ENCODE results near the gene NDN.
A peak's percentile ranks its signal among the peaks of the same experiment; 100 is the strongest.
"Not testable (repeated sequence)": the region's sequence is repeated elsewhere in the genome, so short reads cannot be mapped to it uniquely, and the experiment has no call there.

The NDN gene, protein sequence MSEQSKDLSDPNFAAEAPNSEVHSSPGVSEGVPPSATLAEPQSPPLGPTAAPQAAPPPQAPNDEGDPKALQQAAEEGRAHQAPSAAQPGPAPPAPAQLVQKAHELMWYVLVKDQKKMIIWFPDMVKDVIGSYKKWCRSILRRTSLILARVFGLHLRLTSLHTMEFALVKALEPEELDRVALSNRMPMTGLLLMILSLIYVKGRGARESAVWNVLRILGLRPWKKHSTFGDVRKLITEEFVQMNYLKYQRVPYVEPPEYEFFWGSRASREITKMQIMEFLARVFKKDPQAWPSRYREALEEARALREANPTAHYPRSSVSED

DNA sequence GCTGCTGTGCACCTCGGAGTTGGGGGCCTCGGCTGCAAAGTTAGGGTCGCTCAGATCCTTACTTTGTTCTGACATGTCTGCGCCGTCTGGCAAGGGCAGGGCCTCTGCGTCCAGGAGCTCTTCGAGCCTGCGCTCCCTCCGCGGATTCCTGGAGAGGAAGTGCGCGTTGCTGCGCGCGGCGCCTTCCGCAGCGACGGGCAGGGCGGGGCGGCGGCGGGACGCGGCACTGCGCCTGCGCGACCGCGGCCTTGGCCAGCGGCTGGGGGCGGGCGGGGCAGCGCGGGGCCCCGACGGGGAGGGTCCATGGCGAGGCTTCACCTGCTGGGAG is at the start of gene NDN:
Gene NDN, minus strand, starts transcription at position 163 of the 328 bp plus-strand sequence. Its CDS starts 88 bp downstream, at position 75.
- no peak for DNase-seq

DNA sequence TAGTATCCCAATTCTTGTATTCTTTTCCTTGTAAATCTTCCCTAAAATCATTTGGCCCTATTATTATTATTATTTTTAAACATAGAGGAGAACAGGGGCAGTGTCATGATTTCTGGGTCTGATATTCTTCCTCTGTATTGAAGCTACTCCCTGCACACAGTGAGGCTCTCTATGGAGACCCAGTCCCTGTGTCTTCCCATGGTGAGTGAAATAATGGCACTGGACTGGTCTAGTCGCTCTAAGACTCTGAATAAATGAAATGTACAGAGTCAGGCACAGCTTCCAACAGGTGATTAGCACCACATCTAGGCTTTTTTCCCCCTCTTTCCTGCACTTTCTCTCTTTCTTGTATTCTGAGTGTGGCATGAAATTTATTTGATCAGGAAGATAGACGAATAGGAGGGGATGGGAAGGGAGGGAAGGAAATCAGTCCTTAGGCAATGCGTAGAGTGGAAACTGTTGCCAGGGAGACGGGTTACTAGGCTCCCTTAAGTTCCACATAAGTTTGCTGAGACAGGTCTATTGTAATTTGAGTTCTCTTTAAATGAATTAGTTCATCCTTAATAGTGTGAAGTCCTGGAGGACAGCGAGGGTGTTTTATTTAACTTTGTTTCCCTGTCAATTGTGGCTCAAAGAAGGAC is 49.0 kb upstream of the NDN start:
- DNase-seq = no peak

DNA sequence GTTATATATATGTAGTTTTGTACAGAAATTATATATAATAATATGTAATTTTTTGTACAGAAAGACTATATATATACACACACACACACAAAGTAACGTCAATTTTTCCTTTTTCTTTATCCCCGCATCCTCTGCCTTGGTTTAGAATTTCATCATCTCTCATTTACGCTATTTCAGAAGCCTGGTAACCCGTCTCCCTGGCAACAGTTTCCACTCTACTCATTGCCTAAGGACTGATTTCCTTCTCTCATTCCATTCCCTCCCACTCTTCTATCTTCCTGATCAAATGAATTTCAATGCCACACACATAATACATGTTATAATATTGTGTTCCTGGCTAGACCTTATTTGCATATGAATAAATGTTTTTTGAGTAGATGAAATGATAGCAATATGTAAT is 47.8 kb upstream of the NDN start:
- no peak for DNase-seq

DNA sequence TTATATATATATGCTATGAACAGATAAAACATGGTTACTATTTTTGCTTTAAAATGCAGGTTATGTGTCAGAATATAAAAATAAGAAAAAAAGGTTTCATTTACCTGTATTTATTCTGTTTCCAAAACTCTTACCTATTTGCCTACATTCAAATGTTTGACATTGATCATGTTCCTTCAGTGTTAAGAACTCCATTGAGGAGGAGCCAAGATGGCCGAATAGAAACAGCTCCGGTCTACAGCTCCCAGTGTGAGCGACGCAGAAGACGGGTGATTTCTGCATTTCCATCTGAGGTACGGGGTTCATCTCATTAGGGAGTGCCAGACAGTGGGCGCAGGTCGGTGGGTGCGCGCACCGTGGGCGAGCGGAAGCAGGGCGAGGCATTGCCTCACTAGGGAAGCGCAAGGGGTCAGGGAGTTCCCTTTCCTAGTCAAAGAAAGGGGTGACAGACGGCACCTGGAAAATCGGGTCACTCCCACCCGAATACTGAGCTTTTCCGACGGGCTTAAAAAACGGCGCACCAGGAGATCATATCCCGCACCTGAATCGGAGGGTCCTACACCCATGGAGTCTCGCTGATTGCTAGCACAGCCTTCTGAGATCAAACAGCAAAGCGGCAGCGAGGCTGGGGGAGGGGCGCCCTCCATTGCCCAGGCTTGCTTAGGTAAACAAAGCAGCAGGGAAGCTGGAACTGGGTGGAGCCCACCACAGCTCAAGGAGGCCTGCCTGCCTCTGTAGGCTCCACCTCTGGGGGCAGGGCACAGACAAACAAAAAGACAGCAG is 27.0 kb upstream of the NDN start:
- not testable (repeated sequence) for DNase-seq

DNA sequence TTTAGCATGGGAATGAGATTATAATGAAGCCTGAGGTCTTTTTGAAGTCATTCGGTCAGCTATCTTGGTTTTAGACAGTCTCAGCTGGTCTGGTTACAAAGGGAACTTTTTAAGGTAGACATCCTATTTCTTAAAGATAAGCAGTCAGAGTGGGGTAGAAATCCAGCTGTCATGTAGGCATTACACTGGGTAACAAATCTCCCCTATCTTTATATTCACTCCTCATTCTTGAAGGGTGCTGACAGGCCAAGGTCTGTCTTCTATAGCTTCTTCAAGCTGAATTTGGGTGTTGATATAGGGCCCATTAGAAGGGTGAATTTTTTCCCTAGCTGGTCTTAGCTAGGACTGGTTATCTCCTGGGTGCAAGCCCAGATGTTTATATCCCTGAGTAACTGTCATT is 21.2 kb upstream of the NDN start:
- DNase-seq = no peak

DNA sequence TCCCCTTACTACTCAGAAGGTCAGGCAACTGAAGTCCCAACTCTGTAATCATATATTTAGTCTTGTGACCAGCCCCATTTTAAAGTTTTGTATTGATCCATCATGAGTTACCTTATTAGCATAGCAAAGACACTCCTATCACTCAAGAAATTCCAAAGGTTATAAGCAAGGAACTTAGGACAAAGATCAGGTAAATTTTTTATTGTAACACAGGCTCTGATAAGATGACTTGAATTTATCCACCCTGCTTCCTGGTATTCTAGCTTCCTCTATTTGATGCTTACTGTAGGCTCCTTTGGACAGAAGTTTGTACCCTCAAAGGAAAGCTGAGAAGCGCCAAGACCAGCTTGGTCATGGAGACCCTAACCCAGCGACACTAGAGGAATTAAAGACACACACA is 8.2 kb upstream of the NDN start:
- no peak for DNase-seq

DNA sequence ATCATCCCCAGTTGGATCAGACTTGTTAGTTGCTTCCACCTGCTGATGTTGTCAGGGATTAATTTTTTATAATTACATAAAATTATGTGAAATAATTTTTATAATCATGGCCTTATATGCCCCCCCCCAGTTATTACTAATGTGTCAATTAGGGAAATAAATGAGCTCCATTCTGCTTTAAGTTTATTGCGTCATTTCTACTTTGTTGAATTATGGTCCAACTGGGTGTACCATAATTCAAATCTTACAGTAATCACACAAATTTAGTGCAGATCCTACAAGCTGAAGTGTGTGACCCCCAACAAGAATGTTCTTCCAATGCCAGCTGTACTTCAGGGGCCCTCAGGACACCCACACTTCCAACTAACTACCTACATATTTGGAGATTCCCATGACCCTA is 7.5 kb upstream of the NDN start:
- no peak for DNase-seq

DNA sequence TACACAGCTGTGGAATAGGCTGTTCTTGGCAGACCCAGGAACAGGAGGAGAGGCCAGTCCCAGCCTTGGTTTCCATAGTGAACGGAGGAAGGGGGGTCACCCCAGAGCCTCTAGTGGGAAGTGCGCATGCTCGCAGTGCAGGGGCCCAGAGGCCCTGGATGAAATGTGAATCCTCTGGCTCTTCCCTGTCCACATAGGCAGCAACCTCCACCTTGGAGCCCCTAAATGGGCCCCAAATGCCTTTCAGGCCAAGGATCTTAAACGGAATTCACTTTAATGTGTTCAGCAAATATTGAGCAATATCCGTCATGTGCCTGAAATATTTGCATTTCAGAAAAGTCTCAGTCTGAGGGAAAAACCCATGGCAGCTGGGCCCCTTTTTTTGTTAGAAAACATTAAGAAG is 3.3 kb upstream of the NDN start:
- no peak for DNase-seq

DNA sequence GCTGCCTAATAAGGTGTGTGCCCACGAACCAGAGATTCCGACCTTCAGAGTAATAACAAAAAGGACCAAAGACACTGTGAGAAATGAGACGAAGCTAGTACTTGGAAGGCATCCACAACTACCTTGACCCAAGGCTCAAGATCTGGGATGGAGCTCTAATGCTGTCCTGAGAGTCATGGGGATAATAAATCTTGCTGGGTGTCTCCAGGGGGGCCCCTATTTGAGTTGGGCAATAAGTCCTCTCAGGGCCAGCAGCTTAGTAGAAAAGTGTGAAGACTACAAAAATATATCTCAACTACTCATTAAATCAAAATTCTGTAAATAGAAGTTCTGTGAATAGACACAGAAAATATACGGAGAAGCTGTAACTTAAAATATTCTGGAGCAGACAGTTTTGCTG is 2.9 kb upstream of the NDN start:
- no peak for DNase-seq

DNA sequence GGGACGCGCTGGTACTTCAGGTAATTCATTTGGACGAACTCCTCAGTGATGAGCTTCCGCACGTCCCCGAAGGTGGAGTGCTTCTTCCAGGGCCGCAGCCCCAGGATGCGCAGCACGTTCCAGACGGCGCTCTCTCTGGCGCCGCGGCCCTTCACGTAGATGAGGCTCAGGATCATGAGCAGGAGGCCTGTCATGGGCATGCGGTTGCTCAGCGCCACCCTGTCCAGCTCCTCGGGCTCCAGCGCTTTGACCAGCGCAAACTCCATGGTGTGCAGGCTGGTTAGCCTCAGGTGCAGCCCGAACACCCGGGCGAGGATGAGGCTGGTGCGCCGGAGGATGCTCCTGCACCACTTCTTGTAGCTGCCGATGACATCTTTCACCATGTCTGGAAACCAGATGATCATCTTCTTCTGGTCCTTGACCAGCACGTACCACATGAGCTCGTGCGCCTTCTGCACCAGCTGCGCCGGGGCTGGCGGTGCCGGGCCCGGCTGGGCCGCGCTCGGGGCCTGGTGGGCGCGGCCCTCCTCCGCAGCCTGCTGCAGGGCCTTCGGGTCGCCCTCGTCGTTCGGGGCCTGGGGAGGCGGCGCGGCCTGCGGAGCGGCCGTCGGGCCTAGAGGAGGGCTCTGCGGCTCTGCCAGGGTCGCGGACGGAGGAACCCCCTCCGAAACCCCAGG is 501 bp downstream of the NDN start:
- no peak for DNase-seq

DNA sequence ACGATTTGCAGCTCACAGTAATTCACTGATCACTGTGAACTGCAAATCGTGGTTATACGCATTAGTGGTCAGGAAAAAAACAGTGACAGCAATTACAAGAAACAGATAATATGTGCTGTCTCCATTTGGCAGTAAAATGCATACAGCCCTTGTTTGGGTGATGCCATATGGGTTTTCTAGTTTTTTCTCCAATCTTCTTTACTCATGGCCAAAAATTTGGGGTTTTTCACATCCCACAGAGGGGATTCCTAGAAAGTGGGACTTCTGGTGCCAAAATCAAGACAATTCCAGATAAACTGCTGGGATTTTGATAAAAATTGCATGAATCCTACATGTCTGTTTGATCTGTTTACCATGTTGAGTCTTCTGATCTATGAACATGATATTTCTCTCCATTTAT is 15.6 kb downstream of the NDN start:
- DNase-seq = no peak

DNA sequence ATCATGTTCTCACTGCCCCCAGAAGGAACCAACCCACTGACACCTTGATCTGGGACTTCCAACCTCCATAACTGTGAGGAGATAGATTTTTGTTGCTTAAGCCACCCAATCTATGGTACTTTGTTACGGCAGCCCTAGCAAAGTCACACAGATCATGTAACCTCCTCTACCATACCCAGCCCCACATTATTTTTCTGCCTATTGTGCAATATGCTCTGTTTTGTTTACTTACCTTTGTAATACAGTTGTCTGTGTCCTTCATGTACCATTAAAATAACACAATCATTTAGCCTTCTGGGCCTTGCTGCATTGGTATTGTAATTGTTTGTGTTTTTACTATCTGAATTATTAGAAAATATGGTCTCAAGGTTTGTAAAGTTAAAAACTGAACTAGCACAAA is 16.1 kb downstream of the NDN start:
- DNase-seq = no peak

DNA sequence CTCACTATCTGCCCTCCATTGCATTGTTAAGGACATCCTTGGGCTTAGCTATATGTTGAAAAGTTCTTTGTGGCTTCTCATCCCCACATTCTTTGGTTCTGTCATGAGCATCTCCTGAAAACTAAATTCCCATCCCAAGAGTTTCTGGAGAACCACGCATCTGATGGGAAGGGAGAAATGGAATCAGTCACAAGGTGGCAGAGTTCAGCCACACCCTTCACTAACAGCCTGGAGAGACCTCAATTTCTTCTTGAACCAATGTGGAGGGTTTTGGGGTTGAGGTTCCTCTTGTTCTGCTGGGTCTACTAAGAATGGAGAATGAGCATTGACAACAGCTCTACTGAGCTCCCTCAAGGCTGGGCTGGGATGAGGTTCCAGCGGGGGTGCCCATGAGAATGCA is 23.9 kb downstream of the NDN start:
- DNase-seq = no peak

DNA sequence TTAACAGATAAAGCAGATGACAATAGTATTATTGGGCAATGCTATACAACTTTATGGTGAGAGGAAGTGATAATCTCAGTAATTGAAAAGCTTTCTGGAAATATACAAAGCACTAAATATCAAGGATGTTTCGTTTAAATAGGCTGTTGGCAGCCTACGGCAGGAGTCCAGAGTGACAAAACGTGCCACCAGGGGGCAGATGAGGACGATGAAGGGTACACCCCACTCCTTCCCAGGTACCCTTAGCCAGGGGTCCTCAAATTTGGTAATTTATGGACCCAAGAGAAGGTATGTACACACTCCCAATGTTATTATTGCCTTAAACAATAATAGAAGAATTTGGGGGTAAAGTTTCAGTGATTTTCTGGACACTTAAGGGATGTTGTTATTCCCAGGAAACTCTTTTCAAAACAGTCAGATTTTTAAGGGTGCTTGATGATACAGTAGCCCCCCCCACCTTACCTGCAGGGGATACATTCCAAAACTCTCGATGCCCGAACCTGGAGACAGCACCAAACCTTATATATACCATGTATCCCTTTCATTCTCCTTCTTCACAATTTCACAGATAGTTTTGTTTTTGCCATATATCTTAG is 38.1 kb downstream of the NDN start:
- no peak for DNase-seq

DNA sequence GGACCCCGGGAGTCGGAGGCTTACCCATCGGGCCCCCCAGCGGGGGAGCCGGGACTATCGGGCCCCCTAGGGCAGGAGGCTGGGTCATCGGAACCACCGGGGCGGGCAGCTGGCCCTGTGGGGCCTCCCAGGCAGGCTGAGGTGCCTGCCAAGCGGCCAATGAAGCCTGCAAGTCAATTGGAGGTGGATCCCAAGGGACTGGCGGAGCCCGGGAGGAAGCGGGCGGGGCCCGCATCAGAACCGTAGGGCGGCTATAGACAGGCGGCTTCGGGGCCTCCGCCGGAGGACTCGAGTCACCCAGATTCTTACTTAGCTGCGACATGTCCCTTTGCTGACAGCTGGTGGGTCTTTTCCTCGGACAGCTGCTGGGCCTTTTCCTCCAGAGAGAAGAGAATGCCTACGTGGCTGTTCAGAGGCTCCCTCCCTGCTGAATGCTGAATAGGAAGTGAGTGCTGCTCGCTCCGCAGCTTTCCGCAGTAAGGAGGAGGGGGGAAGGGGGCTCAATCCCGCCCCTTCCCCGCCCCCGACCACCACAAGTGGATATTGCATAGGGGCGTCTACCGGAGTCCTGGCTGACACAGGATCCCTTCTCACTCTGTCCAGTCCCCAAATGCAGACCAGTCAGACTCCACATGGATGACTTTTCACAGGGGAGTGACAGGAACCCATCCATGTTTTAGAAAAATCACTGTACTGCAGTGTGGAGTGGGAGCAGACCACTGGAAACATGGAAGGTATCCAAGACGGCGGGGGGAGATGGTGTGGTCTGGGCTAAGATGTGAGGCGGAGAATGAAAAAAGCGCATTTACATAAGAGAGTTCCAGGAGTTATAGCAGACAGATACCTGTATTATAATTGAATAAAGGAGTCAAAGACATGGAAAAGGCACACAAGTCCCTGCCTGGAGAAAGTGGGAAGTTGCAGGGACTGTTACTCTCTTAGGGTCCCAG is 39.4 kb downstream of the NDN start, which contains the start of gene MAGEL2:
Gene MAGEL2, minus strand, starts transcription at position 447 of the 950 bp plus-strand sequence. Its CDS starts 125 bp downstream, at position 322.
- no peak for DNase-seq

DNA sequence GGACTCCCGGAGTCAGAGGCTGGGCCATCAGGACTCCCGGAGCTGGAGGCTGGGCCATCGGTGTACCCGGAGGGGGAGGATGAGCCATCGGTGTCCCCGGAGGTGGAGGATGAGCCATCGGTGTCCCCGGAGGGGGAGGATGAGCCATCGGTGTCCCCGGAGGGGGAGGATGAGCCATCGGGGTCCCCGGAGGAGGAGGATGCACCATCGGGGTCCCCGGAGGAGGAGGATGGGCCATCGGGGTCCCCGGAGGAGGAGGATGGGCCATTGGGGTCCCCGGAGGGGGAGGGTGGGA is 40.2 kb downstream of the NDN start:
- DNase-seq = no peak

DNA sequence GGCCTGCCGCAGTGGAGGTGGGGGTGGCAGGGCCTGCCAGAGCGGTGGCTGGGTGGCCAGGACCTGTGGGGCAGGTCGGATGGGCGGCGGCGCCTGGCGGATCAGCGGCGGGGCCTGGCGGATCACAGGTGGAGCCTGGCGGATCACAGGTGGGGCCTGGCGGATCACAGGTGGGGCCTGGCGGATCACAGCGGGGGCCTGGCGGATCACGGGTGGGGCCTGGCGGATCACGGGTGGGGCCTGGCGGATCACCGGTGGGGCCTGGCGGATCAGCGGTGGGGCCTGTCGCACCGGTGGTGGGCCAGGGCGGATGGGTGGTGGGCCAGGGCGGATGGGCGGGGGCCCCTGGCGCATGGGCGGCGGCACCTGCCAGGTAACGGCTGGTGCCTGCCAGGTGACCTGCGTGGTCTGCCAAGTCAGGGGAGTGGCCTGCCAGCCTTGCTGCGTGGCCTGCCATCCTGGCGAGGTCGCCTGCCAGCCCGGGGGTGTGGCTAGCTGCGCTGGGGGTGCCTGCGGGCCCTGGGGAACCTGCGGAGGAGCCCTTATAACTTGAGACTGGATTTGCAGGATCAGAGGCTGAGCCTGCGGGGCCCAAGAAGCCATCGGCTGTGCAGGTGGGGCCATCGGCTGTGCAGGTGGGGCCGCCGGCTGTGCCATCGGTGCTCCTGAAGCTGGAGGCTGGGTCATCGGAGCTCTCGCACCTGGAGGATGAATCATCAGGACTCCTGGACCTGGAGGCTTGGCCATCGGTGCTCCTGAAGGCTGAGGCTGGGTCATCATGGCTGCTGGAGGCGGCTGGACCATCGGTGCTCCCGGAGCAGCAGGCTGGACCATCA is 40.7 kb downstream of the NDN start:
- no peak for DNase-seq

DNA sequence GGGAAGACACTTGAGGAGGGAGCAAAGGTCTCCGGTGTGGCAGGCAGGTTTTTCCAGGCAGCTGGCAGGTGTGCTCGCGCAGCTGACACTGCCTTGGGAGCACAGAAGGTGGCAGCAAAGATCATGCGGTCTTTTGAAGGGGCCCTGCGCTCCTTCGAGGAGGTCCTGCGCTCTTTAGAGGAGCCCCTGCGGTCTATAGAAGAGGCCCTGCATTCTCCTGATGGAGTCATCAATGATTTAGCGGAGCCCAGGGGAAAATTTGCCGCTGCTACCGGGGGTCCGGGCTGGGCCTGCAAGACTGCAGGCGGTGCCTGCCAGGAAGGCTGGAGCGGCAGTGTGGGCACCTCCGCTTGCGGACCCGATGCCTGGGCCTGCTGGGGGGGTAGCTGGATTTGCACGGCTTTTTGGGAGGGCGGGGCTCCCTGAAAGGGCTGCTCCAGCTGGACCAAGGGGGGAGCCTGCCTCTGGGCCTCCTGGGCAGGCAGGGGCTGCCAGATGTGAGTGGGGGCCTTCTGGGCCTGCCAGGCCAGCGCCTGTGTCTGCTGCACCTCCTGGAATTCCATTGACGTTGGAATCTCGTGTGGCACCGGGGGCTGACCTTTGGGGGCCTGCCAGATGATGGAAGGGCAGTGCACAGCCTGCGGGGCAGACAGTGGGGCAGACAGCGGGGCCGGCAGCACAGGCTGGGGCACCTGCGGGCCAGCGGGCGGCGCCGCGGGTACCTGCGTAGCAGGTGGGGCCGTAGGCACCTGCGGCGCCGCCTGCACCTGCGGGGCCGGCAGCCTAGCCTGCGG is 41.5 kb downstream of the NDN start:
- DNase-seq = no peak

DNA sequence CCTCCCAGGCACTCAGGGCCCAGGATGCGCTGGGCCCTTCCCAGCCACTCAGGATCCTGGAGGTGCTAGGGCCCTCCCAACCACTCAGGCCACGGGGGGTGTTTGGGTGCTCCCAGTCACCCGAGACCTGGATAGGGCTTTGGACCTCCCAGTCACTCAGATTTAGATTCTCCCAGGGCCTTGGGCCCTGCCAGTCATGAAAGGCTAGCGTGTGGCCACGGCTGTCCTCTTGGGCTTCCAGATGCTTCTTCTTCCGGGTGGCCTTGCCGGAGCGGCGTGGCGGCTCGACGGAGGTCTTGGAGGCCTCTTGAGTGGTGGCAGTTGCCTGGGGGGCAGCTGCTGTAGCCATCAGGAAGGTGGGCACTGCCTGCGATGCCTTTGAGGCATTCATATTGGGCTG is 42.3 kb downstream of the NDN start:
- DNase-seq = no peak

DNA sequence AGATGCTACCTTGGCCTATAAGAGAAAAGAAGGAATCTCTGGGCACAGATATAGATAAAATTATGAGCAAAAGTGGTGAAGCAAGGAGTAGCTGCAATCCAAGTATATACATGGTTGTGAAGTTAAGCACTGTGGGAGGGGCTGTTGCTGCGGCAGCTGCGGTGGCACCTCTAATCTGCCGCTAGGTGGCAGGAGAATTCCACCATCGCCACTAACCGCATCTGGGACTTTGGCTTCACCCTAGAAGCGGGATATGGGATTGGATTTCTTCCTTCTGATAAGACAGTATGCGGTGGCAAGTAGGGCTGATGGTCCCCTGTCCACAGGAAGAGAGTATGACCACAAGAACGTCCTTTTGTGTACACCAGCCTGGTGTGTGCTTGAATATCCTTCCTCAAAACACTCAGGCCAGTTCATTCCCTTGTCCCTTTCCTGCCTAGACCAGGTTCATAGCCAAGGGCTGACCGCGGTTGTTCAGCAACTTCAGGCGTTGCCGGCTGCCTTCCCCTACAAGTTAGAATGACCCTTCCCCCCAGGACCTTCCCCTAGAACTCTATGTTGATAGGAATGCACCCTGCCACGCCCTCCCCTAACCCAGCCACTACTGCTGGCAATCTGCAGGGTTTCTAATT is 44.6 kb downstream of the NDN start:
- DNase-seq = peak; percentile 20
